Muscle of leg (tissue), 11 donors: ENCODE data around the gene SDCCAG8. TPM values are rescaled to one million over a fixed set of nuclear protein-coding genes. Genes with fewer than 3 reads are reported as not detected.

Source experiments
- DNase-seq: peaks from one replicate; pipeline ENCODE4 v3.0.0; 2013
- H3K27ac ChIP-seq: one replicate; pipeline ENCODE4 v1.5.1; 2013; ENCODE audit warnings: mild to moderate bottlenecking, low read length, control low read depth
- H3K27me3 ChIP-seq: one replicate; pipeline ENCODE4 v1.6.1; 2013; ENCODE audit warnings: low read length; ENCODE audit not compliant: control insufficient read depth, insufficient read depth
- H3K36me3 ChIP-seq: one replicate; pipeline ENCODE4 v1.6.1; 2013; ENCODE audit warnings: low read length; ENCODE audit not compliant: control insufficient read depth, insufficient read depth
- H3K4me1 ChIP-seq: one replicate; pipeline ENCODE4 v1.6.1; 2013; ENCODE audit warnings: low read length; ENCODE audit not compliant: control insufficient read depth, insufficient read depth
- H3K4me3 ChIP-seq: one replicate; pipeline ENCODE4 v1.5.1; 2013; ENCODE audit warnings: low read length, control low read depth
- H3K9me3 ChIP-seq: replicated peaks from 2 replicates; pipeline ENCODE4 v1.6.1; 2013; ENCODE audit warnings: low read depth, low read length; ENCODE audit not compliant: control insufficient read depth
- WGBS: methylation state at CpG from one replicate; pipeline ENCODE4 v1.1.5; 2013; ENCODE audit warnings: missing lambda C conversion rate; ENCODE audit not compliant: insufficient coverage; 5-methylcytosine and 5-hydroxymethylcytosine counted together
- polyA plus RNA-seq, 8 donors: library from polyadenylated mRNA; unstranded; fragments of 120-200 nt; gene quantifications; one replicate each; pipeline versions ENCODE4 v1.2.1 to v1.2.3, GENCODE V29; 2013; ENCODE audit warnings: inconsistent platforms in 1 of 8, low replicate concordance in 1 of 8; ENCODE audit not compliant: insufficient read length in 8 of 8, insufficient read depth in 1 of 8
- total RNA-seq: library from RNA; stranded (reverse); fragments of 120-200 nt; gene quantifications from one replicate; pipeline ENCODE4 v1.2.4, GENCODE V29; 2013

Gene SDCCAG8
- total and polyA plus RNA-seq, 9 donors: 19.1 to 29.9 (median 23.0) TPM

DNA sequence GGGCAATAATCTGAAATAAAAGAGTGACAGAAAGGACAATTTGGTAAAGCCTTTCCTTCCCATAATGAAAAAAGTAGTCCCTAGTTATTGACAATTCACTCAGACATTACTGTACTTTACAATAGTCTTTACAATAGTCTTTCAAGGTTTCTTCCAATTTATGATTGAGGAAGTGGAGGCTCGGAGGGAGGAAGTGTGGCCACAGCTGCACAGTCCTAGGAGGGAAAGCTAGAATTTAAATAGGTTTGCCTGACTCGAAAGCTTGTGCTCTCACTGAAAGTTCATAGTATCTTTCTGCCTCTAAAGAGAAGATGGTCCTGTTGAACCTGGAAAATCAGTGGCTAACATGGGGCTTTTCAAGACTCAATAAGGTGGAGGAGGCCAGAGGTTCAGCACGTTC lies 203.2 kb downstream of the SDCCAG8 start:
- DNase-seq: peak; percentile 53
- Histone ChIP-seq H3K27me3 (no peaks in the 10 kb centered on the region), H3K36me3 (peaks cover 4% of the 10 kb centered on the region), H3K4me3 (no peak overlapping the region), H3K27ac (no peak overlapping the region), H3K4me1 (peaks cover 4% of the 10 kb centered on the region), H3K9me3 (no peaks in the 10 kb centered on the region)
- 33% methylated on average over 3 of the region's 3 CpGs for WGBS

DNA sequence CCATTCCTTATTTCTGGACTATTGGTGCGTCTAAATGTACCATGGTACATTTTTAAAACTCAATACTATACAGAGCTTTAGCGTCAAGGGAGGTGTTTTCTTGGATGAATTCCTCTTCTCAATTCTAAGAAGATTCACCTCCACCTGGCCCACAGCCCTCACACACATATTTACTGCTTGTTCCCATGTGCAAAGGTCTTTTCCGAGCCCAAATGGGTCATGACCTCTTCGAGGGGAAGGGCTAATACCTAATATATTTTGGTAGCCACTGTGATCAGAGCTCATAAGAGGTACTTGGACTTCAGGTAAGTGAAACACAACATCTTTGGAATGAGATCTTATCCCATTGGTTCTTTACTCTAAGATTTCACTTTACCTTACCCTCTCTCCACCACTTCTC lies 205.9 kb downstream of the SDCCAG8 start:
- WGBS: 100% methylated on average over 1 of the region's 4 CpGs

DNA sequence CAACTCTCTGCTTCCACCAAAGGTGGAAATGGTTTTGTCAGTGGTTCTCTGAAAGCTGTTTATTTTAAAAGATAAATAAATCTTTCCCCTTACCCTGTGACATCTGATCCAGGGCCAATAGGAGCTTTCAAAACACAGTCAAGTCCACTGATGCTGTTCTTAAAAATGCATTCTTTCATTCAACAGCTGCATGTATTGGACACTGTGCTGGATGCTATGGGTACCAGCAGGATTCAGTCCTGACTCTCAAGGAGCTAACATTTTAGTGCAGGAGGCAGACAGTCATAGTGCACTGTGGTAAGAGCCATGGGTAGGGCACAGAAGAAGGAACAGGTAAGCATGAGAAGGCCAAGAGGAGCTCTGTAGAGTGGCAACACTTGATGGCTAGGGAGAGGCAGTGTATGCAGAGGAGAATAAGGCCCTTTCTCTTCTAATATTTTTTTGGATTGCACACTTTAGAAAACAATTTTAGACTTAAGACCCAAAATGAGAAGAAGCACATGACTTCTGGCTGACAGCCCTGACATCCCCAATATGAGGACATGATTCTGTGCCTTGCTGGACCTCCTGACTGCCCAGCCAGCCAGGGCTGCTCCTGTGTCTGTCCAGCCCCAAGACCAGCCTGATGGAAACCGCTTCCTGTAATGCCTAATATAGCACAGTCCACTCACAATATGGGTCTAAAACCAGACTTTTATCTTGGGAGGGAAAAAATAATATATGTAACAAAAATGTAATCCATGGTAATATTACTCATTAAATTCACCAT lies 207.3 kb downstream of the SDCCAG8 start:
- no peak for DNase-seq
- Histone ChIP-seq H3K27me3 (no peaks in the 10 kb centered on the region), H3K4me1 (peaks cover 4% of the 10 kb centered on the region), H3K36me3 (peaks cover 2% of the 10 kb centered on the region), H3K4me3 (no peak overlapping the region), H3K27ac (no peak overlapping the region), H3K9me3 (no peaks in the 10 kb centered on the region)
- no CpG with 5 or more reads among the region's 1 CpG for WGBS

More for the DNA sequence above, 205.9 kb downstream of the SDCCAG8 start:
- H3K27ac ChIP-seq: no peak overlapping the region
- H3K4me3 ChIP-seq: no peak overlapping the region
- no peaks in the 10 kb centered on the region for H3K9me3 ChIP-seq
- H3K27me3 ChIP-seq: no peaks in the 10 kb centered on the region
- peaks cover 4% of the 10 kb centered on the region for H3K4me1 ChIP-seq
- no peak for DNase-seq
- peaks cover 2% of the 10 kb centered on the region for H3K36me3 ChIP-seq

DNA sequence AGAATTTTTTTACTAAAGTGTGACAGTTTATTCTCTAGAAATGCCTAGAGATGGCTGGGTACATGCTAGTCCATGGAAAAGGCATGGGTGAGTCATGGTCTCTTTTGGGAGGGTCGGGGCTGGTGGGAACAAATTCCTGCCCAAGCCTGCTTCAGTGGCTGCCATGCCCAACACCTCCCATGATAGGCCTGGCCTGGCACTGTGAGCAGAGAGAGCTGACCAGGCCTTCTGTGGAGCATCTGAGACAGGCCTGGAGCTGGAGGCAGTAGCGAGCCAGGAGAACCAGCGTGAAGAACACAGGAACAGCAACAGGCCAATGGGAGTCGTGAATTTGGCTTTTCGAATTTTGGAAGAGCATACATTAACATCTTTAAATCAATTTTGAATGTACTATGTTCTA lies 209.2 kb downstream of the SDCCAG8 start:
- Histone ChIP-seq H3K27me3 (no peaks in the 10 kb centered on the region), H3K9me3 (no peaks in the 10 kb centered on the region), H3K36me3 (peaks cover 2% of the 10 kb centered on the region), H3K4me1 (peaks cover 4% of the 10 kb centered on the region), H3K4me3 (no peak overlapping the region), H3K27ac (no peak overlapping the region)
- WGBS: 89% methylated on average over 1 of the region's 5 CpGs
- DNase-seq: no peak

DNA sequence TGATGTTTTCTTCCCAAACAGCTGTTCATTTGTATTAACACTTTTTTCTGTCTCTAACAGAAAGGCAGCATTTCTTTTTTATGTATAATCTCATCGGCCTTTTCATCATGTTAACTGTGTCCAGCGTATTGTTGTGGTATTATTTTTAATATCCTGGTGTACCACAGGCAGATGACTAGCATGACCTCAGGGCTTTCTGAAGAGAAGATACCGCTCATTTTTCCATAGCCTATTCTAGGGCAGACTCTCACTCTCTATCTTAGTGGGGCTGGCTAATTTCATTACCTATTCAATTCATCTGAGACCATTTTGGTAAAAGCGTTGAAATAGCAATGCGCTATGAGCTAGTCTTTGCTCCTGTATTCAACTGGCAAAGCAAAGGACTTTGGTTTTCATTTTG lies 209.9 kb downstream of the SDCCAG8 start:
- H3K36me3 ChIP-seq: peaks cover 4% of the 10 kb centered on the region
- H3K27ac ChIP-seq: no peak overlapping the region
- no CpG with 5 or more reads among the region's 5 CpGs for WGBS
- H3K4me3 ChIP-seq: no peak overlapping the region
- H3K4me1 ChIP-seq: peaks cover 2% of the 10 kb centered on the region
- H3K27me3 ChIP-seq: no peaks in the 10 kb centered on the region
- no peaks in the 10 kb centered on the region for H3K9me3 ChIP-seq
- DNase-seq: no peak

DNA sequence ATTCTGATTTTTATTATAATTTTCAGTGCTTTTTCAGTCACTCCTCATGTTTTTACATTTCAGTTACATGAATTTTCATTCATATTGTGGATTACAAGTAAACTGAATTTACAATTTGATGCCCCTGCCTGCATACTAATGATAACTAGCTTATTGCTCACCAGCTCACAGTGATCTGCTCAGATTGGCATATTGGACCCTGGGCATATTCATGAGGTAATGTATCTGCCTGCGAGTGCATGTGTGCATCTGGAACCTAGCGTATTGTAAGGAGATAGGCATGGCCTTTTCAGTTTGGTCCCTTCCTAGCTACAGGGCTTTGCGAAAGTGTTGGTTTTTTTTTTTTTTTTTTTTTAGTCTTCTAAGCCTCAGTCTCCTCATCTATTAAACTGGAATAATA lies 213.7 kb downstream of the SDCCAG8 start:
- peaks cover 2% of the 10 kb centered on the region for H3K36me3 ChIP-seq
- H3K4me1 ChIP-seq: peaks cover 7% of the 10 kb centered on the region
- H3K27me3 ChIP-seq: no peaks in the 10 kb centered on the region
- no peaks in the 10 kb centered on the region for H3K9me3 ChIP-seq
- no peak overlapping the region for H3K4me3 ChIP-seq
- H3K27ac ChIP-seq: no peak overlapping the region
- DNase-seq: no peak
- no CpG with 5 or more reads among the region's 3 CpGs for WGBS

DNA sequence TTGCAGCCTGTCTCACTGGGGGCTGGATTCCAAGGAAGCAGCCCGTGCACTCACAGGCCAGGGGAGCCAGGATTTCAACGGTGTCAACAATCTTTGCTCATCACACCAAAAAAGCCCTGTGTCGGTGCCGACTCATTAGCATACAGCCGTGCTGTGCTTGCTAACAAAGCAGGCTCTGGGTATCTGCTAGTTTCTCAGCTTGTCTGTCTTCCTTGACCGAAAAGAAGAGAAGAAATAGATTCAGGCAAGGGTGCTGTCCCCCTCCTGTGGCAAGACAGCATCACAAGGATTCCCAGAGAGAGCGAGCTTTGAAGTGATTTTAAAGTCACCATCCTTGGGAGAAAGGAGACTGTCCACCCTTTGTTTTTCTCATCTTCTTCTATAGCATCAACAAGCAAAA lies 214.7 kb downstream of the SDCCAG8 start:
- Histone ChIP-seq H3K36me3 (peaks cover 2% of the 10 kb centered on the region), H3K27me3 (no peaks in the 10 kb centered on the region), H3K4me1 (peaks cover 7% of the 10 kb centered on the region), H3K9me3 (no peaks in the 10 kb centered on the region), H3K4me3 (no peak overlapping the region), H3K27ac (no peak overlapping the region)
- WGBS: 65% methylated on average over 6 of the region's 7 CpGs
- no peak for DNase-seq

DNA sequence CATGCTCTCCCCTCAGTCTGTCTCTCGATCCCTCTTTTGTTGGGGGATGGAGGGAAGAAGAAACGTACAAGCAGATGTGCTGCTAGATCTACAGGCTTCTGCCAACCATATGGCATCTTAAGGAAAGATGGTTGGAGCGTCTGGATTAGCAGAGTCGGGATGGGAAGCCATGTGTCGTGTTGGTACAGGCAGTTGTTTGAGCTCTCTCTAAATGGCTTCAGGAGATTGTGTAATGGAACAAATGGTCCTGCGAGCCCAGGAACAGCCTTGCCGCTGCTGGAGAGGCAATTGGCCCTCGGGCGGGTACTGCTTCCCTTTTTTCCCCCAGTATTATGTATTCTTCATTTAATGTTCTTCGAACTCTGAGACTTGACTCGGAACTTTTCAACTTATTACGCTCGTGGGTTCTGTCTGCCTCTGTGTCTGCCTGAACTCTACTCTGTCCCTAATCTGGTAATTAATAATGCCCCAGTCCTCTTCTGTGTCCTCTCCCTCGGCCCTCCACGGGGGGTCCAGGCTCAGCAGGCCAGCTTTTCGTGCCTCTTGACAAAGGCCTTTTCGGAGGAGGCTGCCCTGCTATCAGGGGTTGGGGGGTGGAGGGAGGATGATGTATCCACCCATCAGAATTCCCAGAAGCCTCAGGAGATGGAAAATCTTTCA lies 215.3 kb downstream of the SDCCAG8 start:
- H3K36me3 ChIP-seq: peaks cover 2% of the 10 kb centered on the region
- H3K4me3 ChIP-seq: no peak overlapping the region
- WGBS: 80% methylated on average over 8 of the region's 17 CpGs
- peak; percentile 57 for DNase-seq
- H3K4me1 ChIP-seq: peaks cover 7% of the 10 kb centered on the region
- no peak overlapping the region for H3K27ac ChIP-seq
- no peaks in the 10 kb centered on the region for H3K9me3 ChIP-seq
- no peaks in the 10 kb centered on the region for H3K27me3 ChIP-seq

DNA sequence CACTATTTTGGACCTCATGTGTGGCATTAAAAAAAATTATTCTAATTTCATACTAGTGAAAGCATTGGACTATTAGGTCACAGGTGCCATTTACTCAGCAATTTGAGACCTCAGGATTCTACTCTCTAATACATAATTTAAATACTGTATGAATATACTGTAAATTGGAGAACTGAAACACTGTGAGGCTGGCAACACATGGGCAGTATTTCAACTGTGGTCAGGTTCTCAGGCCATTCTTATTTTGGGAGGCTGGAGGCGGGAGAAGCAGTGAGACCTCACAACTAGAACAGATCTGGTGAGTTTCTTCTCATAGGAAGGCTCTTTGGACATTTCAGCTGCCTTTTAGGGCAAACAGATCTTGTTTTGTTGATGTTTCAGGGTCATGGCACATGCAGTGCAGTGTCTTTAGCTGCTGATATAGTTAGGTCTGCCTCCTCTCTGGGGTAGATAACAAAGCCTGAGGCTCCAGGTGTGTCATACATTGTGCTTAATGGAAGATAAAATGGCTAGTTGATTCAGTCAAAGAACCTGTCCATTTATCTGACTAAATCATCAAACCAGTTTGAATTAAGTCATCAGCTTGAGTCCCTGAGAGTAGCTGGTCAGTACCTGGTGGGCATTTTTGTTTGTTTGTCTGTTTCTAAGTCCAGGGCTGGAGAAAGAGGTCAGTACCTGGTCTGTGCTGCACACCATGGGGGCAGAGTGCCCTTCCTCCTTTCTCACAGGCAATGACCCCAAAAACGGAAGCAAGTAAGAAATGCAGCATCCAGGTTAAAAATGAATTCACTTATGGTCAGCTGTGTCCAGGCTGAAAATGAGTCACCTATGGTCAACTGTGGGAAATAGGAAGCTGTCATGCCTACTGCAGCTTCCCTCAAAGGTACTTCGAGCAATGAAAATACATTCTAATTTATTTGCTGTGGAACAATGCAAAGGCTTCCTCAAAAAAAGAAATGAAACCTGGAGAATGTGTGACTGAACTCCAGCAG lies 216.2 kb downstream of the SDCCAG8 start:
- Histone ChIP-seq H3K4me1 (peaks cover 7% of the 10 kb centered on the region), H3K4me3 (no peak overlapping the region), H3K27ac (no peak overlapping the region), H3K27me3 (no peaks in the 10 kb centered on the region), H3K9me3 (no peaks in the 10 kb centered on the region), H3K36me3 (peaks cover 2% of the 10 kb centered on the region)
- DNase-seq: peak; percentile 53
- WGBS: 100% methylated on average over 1 of the region's 3 CpGs
